Brain microvascular endothelial cell (primary cell): Measurements from ENCODE around the gene RALGAPB.

Source experiments
- DNase-seq: peaks from one replicate; pipeline ENCODE4 v3.0.0-alpha.2; 2020
- H3K27ac ChIP-seq: fragments of 250-450 bp; sonication (Bioruptor Pico); 2 replicates; pipeline ENCODE4 v1.5.1; 2020; ENCODE audit warnings: mild to moderate bottlenecking, moderate library complexity
- H3K27me3 ChIP-seq: fragments of 250-450 bp; sonication (Bioruptor Pico); replicated peaks from 2 replicates; pipeline ENCODE4 v1.5.1; 2020; ENCODE audit warnings: mild to moderate bottlenecking
- H3K36me3 ChIP-seq: fragments of 250-450 bp; sonication (Bioruptor Pico); replicated peaks from 2 replicates; pipeline ENCODE4 v1.5.1; 2020; ENCODE audit warnings: mild to moderate bottlenecking
- H3K4me3 ChIP-seq: 2 replicates; pipeline ENCODE4 v1.5.1; 2011; ENCODE audit warnings: low read depth, mild to moderate bottlenecking, control low read depth, low read length, moderate library complexity
- CTCF ChIP-seq: IDR thresholded peaks from 2 replicates; pipeline ENCODE4 v1.5.1; 2011; ENCODE audit warnings: low read depth, mild to moderate bottlenecking, moderate library complexity, low read length, control low read depth, inconsistent platforms; ENCODE audit errors: missing control alignments
- in situ Hi-C: cut with HindIII; loops from 2 replicates; pipeline ENCODE4 v1.10.0; 2017; ENCODE audit warnings: low sequenced_read_pairs, low pct_ligation_motif_present

RALGAPB gene

GRCh38 chr20:38581013-38581412, 108.4 kb downstream of the RALGAPB start, which contains the start of gene ADIG:
ADIG (plus strand) TSS chr20:38581197; CDS start chr20:38581251, 54 bp downstream.
- in situ Hi-C loops = no loop called here
- TF ChIP-seq CTCF = no peak
- no peak for DNase-seq
- peaks cover 6% of the 10 kb centered on the region for H3K36me3 ChIP-seq
- no peak within 1 kb of the TSS for H3K4me3 ChIP-seq
- no peaks in the 10 kb centered on the region for H3K27me3 ChIP-seq
- no peak within 1 kb of the TSS for H3K27ac ChIP-seq

GRCh38 chr20:38581830-38582358, 109.3 kb downstream of the RALGAPB start:
- Histone ChIP-seq H3K4me3 (no peak overlapping the region), H3K27me3 (no peaks in the 10 kb centered on the region), H3K36me3 (peaks cover under 1% of the 10 kb centered on the region), H3K27ac (no peak overlapping the region)
- in situ Hi-C loops = no loop called here
- DNase-seq = no peak
- no peak for TF ChIP-seq CTCF

- Histone ChIP-seq H3K27me3 (no peaks in the 10 kb centered on the region), H3K27ac (no peak overlapping the region), H3K36me3 (no peaks in the 10 kb centered on the region), H3K4me3 (no peak overlapping the region)
- no peak for TF ChIP-seq CTCF
- in situ Hi-C loops = no loop called here
- DNase-seq = no peak
Observed at GRCh38 chr20:38583306-38583705, 110.7 kb downstream of the RALGAPB start.

GRCh38 chr20:38584099-38584763, 111.6 kb downstream of the RALGAPB start:
- TF ChIP-seq CTCF = no peak
- DNase-seq = no peak
- Histone ChIP-seq H3K36me3 (no peaks in the 10 kb centered on the region), H3K27me3 (no peaks in the 10 kb centered on the region), H3K27ac (no peak overlapping the region), H3K4me3 (no peak overlapping the region)
- in situ Hi-C loops = no loop called here

- in situ Hi-C loops = no loop called here
- TF ChIP-seq CTCF = no peak
- Histone ChIP-seq H3K27me3 (no peaks in the 10 kb centered on the region), H3K36me3 (no peaks in the 10 kb centered on the region), H3K4me3 (no peak overlapping the region), H3K27ac (no peak overlapping the region)
- DNase-seq = no peak
Observed at GRCh38 chr20:38585404-38586180, 112.9 kb downstream of the RALGAPB start.
